PC-3 (cell line): ENCODE data around the gene CAB39L. TPM values are rescaled to one million over a fixed set of nuclear protein-coding genes. Genes with fewer than 3 reads are reported as not detected.

Experiments
- ATAC-seq: fragments of 200-7000 bp; cut with Tn5 transposase; 2 replicates; pipeline ENCODE4 v1.9.1; 2020; ENCODE audit warnings: mild to moderate bottlenecking, moderate library complexity
- BruUV-seq: library from RNA; stranded (reverse); fragments of 400-500 nt; replicated peaks from 2 replicates; lab custom pipeline; 2021; lab: Mats Ljungman, UMichigan
- CTCF ChIA-PET: fragments of 300-600 bp; sonication (Branson Sonifier 250); formaldehyde crosslinking; loops from one replicate; lab custom pipeline; 2022; ENCODE audit warnings: antibody characterized with exemption; lab: Charles Lee
- POLR2A ChIA-PET: fragments of 300-600 bp; sonication (Branson Sonifier 250); formaldehyde crosslinking; loops from one replicate; lab custom pipeline; 2022; ENCODE audit warnings: antibody characterized with exemption; ENCODE audit not compliant: unreplicated experiment; lab: Charles Lee
- DNase-seq: peaks from one replicate; pipeline ENCODE4 v3.0.0-alpha.2; 2015
- H2AFZ ChIP-seq: fragments of 300-600 bp; sonication (generic); 2 replicates; pipeline ENCODE4 v1.6.0; 2016; ENCODE audit warnings: antibody characterized with exemption, low read length
- H3F3A ChIP-seq: fragments of 300-600 bp; sonication (generic); one replicate; pipeline ENCODE4 v1.6.0; 2017; ENCODE audit warnings: antibody characterized with exemption, low read length, control low read depth, mild to moderate bottlenecking; ENCODE audit not compliant: unreplicated experiment
- H3K27ac ChIP-seq: fragments of 300-600 bp; sonication (generic); 2 replicates; pipeline ENCODE4 v1.5.1; 2016; ENCODE audit warnings: mild to moderate bottlenecking, low read length
- H3K27me3 ChIP-seq: fragments of 300-600 bp; sonication (generic); 2 replicates; pipeline ENCODE4 v1.6.1; 2016; ENCODE audit warnings: low read length, mixed read lengths
- H3K36me3 ChIP-seq: fragments of 300-600 bp; sonication (generic); 2 replicates; pipeline ENCODE4 v1.6.1; 2016; ENCODE audit warnings: low read depth, mixed run types, low read length, mixed read lengths
- H3K4me1 ChIP-seq: fragments of 300-600 bp; sonication (generic); 2 replicates; pipeline ENCODE4 v1.5.1; 2016; ENCODE audit warnings: low read length; ENCODE audit not compliant: insufficient read depth
- H3K4me2 ChIP-seq: fragments of 300-600 bp; sonication (generic); 2 replicates; pipeline ENCODE4 v1.6.0; 2016; ENCODE audit warnings: low read length
- H3K4me3 ChIP-seq: fragments of 300-600 bp; sonication (generic); 2 replicates; pipeline ENCODE4 v1.5.1; 2016; ENCODE audit warnings: mild to moderate bottlenecking, low read length, mixed read lengths
- H3K79me2 ChIP-seq: fragments of 300-600 bp; sonication (generic); 2 replicates; pipeline ENCODE4 v1.6.1; 2017; ENCODE audit warnings: low read length, mixed read lengths
- H3K9ac ChIP-seq: fragments of 300-600 bp; sonication (generic); 2 replicates; pipeline ENCODE4 v1.6.0; 2016; ENCODE audit warnings: mild to moderate bottlenecking, low read length
- H3K9me2 ChIP-seq: fragments of 300-600 bp; sonication (generic); replicated peaks from 2 replicates; pipeline ENCODE4 v1.6.1; 2016; ENCODE audit warnings: mixed run types, low read length, mixed read lengths
- H3K9me3 ChIP-seq: fragments of 300-600 bp; sonication (generic); 2 replicates; pipeline ENCODE4 v1.6.1; 2016; ENCODE audit warnings: low read length, mixed read lengths
- H4K20me1 ChIP-seq: fragments of 300-600 bp; sonication (generic); 2 replicates; pipeline ENCODE4 v1.6.1; 2016; ENCODE audit warnings: low read length, mixed read lengths
- EZH2 ChIP-seq: fragments of 300-600 bp; sonication (generic); IDR thresholded peaks from one replicate; pipeline ENCODE4 v1.6.1; 2017; ENCODE audit warnings: antibody characterized with exemption, mild to moderate bottlenecking, low read length; ENCODE audit not compliant: unreplicated experiment
- EZH2phosphoT487 ChIP-seq: fragments of 300-600 bp; sonication (generic); IDR thresholded peaks from 2 replicates; pipeline ENCODE4 v1.6.1; 2018; ENCODE audit warnings: mild to moderate bottlenecking, antibody characterized with exemption, low read length, borderline replicate concordance
- intact Hi-C: fragments of 100-400 bp; cut with micrococcal nuclease; formaldehyde crosslinking; loops from 2 replicates; pipeline ENCODE4 v1.9.0; 2023
- total RNA-seq: library from RNA; depleted of rRNA; stranded (reverse); fragments of >200 nt; gene quantifications from 2 replicates; pipeline ENCODE4 v1.2.3, GENCODE V29; 2014
- TF ChIP-seq, protein P1 (sequence below): fragments of 300-600 bp; sonication (generic); conservative IDR thresholded peaks from 2 replicates; pipeline ENCODE4 v1.5.1; 2017; ENCODE audit warnings: antibody characterized with exemption, low read depth, mild to moderate bottlenecking, low read length

Gene CAB39L
- total RNA-seq, 1 experiment from 2014 or later: 1.8 TPM

DNA sequence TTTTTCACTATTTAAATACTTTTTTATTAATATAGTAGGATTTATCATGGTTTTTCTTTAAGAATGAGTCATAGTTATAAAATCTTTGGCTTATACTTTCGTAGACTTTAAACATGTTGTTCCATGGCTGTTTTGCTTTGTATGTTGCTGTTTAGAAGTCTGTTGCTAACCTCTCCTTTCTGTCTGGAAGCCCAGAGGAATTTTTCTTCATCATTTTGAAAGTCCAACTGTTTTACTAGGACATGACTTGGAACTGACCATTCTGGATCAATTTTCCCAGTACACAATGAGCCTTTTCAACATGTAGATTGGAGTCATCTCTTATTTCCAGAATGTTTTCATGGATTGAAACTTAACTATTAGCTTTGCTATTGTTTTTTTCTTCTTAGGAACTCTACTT lies 7.9 kb downstream of the CAB39L start:
- H3K36me3 ChIP-seq: no peaks in the 10 kb centered on the region
- no TSS peak for BruUV-seq
- intact Hi-C loops: loop anchor here (2.0 kb wide), 1 partner anchor 171 kb away; no protein-coding TSS in a partner anchor
- no peak overlapping the region for H3K4me3 ChIP-seq
- no peak overlapping the region for H3K27ac ChIP-seq
- no peak overlapping the region for H2AFZ ChIP-seq
- TF ChIP-seq EZH2phosphoT487: no peak
- no peak for TF ChIP-seq EZH2
- TF ChIP-seq, protein P1, sequence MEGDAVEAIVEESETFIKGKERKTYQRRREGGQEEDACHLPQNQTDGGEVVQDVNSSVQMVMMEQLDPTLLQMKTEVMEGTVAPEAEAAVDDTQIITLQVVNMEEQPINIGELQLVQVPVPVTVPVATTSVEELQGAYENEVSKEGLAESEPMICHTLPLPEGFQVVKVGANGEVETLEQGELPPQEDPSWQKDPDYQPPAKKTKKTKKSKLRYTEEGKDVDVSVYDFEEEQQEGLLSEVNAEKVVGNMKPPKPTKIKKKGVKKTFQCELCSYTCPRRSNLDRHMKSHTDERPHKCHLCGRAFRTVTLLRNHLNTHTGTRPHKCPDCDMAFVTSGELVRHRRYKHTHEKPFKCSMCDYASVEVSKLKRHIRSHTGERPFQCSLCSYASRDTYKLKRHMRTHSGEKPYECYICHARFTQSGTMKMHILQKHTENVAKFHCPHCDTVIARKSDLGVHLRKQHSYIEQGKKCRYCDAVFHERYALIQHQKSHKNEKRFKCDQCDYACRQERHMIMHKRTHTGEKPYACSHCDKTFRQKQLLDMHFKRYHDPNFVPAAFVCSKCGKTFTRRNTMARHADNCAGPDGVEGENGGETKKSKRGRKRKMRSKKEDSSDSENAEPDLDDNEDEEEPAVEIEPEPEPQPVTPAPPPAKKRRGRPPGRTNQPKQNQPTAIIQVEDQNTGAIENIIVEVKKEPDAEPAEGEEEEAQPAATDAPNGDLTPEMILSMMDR: no peak
- no peaks in the 10 kb centered on the region for H3K27me3 ChIP-seq
- no peaks in the 10 kb centered on the region for H3K9me3 ChIP-seq
- ChIA-PET CTCF (interaction anchor here (0.6 kb wide), 1 partner anchor 155 kb away, joined by 4 read pairs; no protein-coding TSS in a partner anchor), POLR2A (no interaction called here)
- no peaks in the 10 kb centered on the region for H3F3A ChIP-seq
- no peak overlapping the region for H3K9ac ChIP-seq
- no peaks in the 10 kb centered on the region for H3K4me1 ChIP-seq
- no peaks in the 10 kb centered on the region for H3K79me2 ChIP-seq
- no peaks in the 10 kb centered on the region for H4K20me1 ChIP-seq
- ATAC-seq: no peak; the same call in 1 of the 2 replicates
- H3K9me2 ChIP-seq: no peaks in the 10 kb centered on the region
- DNase-seq: no peak
- H3K4me2 ChIP-seq: no peak overlapping the region

DNA sequence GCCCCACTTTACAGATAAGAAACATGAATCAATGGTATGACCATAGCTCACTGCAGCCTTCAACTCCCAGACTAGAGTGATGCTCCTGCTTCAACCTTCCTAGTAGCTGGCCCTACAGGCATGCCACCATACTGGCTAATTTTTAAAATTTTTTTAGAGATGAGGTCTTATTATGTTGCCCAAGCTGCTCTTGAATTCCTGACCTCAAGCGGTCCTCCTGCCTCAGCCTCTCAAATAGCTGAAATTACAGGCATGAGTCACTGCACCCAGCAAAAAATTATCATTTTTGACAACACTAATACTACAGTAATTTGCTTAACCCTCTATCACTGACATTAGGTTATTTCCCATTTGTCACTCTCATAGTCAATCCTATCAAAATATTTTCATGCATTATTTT lies 14.7 kb downstream of the CAB39L start:
- ChIA-PET POLR2A (no interaction called here), CTCF (no interaction called here)
- no peaks in the 10 kb centered on the region for H3K9me2 ChIP-seq
- no peak for TF ChIP-seq EZH2phosphoT487
- TF ChIP-seq, protein P1: no peak
- TF ChIP-seq EZH2: no peak
- no peaks in the 10 kb centered on the region for H3K79me2 ChIP-seq
- H3K4me3 ChIP-seq: no peak overlapping the region
- no peak overlapping the region for H3K9ac ChIP-seq
- no peaks in the 10 kb centered on the region for H3F3A ChIP-seq
- no peaks in the 10 kb centered on the region for H3K4me1 ChIP-seq
- intact Hi-C loops: no loop called here
- no TSS peak for BruUV-seq
- H3K4me2 ChIP-seq: no peak overlapping the region
- DNase-seq (no peak), ATAC-seq (no peak)
- no peaks in the 10 kb centered on the region for H3K27me3 ChIP-seq
- H3K27ac ChIP-seq: no peak overlapping the region
- no peaks in the 10 kb centered on the region for H3K36me3 ChIP-seq
- H2AFZ ChIP-seq: no peak overlapping the region
- H4K20me1 ChIP-seq: no peaks in the 10 kb centered on the region
- H3K9me3 ChIP-seq: no peaks in the 10 kb centered on the region

DNA sequence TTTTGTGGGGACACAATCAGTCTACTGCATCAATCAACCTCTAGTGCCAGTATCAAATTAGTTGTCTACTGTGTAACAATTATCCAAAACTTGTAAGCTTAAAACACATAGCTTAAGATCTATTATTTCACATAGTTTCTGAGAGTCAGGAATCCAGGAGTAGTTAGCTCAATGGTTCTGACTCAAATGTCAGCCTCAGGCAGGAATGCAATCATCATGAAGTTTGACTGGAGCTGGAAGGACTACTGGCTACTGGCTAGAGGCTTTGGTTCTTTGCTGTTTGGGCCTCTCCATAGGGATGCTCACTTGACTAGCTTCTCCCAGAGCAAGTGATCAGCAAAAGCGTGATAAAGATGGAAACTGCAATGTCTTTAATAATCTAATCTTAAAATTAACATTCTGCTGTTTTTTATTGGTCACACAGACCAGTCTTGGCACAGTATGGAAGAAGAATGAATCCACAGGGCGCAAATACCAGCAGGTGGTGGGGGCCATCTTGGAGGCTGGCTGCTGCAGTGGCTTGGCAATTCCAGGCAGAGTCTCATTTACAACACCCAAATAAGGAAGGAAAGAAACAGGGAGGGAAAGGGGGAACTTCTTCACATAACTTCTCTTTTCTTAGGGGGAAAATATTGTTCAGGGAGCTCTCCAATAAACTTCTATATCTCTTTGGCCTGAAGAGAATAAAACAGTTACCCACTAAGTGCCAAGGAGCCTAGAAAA lies 15.7 kb downstream of the CAB39L start:
- POLR2A ChIA-PET: interaction anchor here (0.5 kb wide), 1 partner anchor 995 kb away, joined by 3 read pairs; no protein-coding TSS in a partner anchor
- no peaks in the 10 kb centered on the region for H3K36me3 ChIP-seq
- intact Hi-C loops: no loop called here
- H4K20me1 ChIP-seq: no peaks in the 10 kb centered on the region
- CTCF ChIA-PET: no interaction called here
- no peak overlapping the region for H3K4me3 ChIP-seq
- no peak for DNase-seq
- no peaks in the 10 kb centered on the region for H3F3A ChIP-seq
- TF ChIP-seq EZH2 (no peak), EZH2phosphoT487 (no peak)
- TF ChIP-seq, protein P1: no peak
- no peak overlapping the region for H3K4me2 ChIP-seq
- no TSS peak for BruUV-seq
- no peaks in the 10 kb centered on the region for H3K9me3 ChIP-seq
- no peak overlapping the region for H3K9ac ChIP-seq
- no peak overlapping the region for H3K27ac ChIP-seq
- H3K9me2 ChIP-seq: no peaks in the 10 kb centered on the region
- ATAC-seq: no peak
- no peaks in the 10 kb centered on the region for H3K79me2 ChIP-seq
- H3K27me3 ChIP-seq: no peaks in the 10 kb centered on the region
- H2AFZ ChIP-seq: no peak overlapping the region
- no peaks in the 10 kb centered on the region for H3K4me1 ChIP-seq
